Measurements from ENCODE around the gene HRH3.
A peak's percentile ranks its signal among the peaks of the same experiment; 100 is the strongest.

HRH3 gene

DNA sequence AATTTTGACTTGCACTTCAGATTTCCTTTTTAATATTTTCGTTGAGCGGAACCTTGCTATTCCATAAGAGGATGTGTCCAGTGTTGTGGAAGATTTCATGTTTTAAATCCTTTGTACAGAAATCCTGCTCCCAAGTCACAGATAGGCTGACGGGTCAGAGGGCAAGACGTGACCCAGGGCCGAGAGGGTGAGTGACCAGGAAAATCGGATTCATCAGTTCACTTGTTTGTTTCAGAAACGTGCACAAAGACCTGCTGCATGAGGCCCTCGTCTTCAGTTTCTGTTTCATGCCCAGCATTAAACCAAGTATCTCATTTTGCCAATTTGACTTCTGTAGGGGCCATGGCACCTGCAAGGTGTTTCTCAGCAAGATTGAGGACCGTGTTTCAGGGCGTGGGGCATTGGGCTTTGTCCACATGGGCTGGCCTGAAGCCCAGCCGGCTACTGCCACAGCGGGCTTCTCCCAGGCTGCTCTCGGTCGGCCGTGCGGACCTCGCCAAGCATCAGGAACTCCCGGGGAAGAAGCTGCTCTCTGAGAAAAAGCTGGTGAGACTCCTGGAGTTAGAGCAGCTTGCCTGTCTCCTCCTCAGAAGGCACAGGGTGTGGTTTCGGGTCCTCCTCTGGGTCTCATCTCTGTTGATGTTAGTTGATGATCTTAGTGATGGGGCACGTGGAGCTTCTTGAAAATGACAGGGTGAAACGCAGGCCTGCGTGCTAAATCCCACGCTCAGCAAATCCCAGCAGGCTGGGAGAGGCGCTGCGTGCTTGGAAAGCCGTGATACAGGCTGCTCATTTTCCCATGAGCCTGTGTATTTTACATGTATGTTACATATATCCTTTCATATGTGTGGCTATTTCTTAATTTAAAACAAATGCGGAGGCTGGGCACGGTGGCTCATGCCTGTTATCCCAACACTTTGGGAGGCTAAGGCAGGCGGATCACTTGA, 26.7 kb downstream of the HRH3 start:
- Histone ChIP-seq H3K27ac (ENCODE audit: insufficient read depth, low read length, poor library complexity, severe bottlenecking) (no peak overlapping the region), H3K36me3 (ENCODE audit: control insufficient read depth, insufficient read depth, low read length) (peaks cover 31% of the 10 kb centered on the region)
- DNase-seq: no peak

DNA sequence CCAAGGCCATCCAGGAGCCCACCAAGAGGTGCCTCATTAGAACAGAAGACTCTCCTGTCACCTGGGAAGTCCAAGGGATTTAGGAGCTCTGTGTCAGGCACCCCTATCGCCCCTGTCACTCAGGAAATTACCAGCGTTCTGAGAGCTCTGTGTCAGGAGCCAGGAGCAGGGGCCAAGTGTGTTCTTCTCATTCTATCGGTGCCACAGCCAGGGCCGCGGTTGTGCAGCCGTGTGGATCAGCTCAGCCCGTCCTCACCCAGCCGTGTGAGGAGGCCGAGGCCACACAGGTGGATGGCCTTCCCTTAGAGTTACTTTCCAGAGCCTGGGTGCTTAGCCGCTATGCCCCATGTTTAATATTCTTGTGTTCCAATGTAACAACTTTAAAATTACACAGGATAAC, 27.4 kb downstream of the HRH3 start:
- H3K36me3 ChIP-seq (ENCODE audit: control insufficient read depth, insufficient read depth, low read length): peaks cover 24% of the 10 kb centered on the region
- no peak for DNase-seq
- H3K9me3 ChIP-seq (ENCODE audit: control insufficient read depth, low read length): no peaks in the 10 kb centered on the region
- no peaks in the 10 kb centered on the region for H3K4me1 ChIP-seq (ENCODE audit: control insufficient read depth, insufficient read depth, low read length, poor library complexity, severe bottlenecking)
- no peak overlapping the region for H3K4me3 ChIP-seq (ENCODE audit: insufficient read depth, low read depth, low read length, poor library complexity, severe bottlenecking)
- H3K27ac ChIP-seq (ENCODE audit: insufficient read depth, low read length, poor library complexity, severe bottlenecking): no peak overlapping the region
- no peaks in the 10 kb centered on the region for H3K27me3 ChIP-seq (replicated peaks; ENCODE audit: control insufficient read depth, insufficient read depth, low read length, poor library complexity, severe bottlenecking)

More for the DNA sequence above, 26.7 kb downstream of the HRH3 start:
- Histone ChIP-seq H3K9me3 (ENCODE audit: control insufficient read depth, low read length) (no peaks in the 10 kb centered on the region), H3K27me3 (replicated peaks; ENCODE audit: control insufficient read depth, insufficient read depth, low read length, poor library complexity, severe bottlenecking) (no peaks in the 10 kb centered on the region), H3K4me1 (ENCODE audit: control insufficient read depth, insufficient read depth, low read length, poor library complexity, severe bottlenecking) (no peaks in the 10 kb centered on the region), H3K4me3 (ENCODE audit: insufficient read depth, low read depth, low read length, poor library complexity, severe bottlenecking) (no peak overlapping the region)

DNA sequence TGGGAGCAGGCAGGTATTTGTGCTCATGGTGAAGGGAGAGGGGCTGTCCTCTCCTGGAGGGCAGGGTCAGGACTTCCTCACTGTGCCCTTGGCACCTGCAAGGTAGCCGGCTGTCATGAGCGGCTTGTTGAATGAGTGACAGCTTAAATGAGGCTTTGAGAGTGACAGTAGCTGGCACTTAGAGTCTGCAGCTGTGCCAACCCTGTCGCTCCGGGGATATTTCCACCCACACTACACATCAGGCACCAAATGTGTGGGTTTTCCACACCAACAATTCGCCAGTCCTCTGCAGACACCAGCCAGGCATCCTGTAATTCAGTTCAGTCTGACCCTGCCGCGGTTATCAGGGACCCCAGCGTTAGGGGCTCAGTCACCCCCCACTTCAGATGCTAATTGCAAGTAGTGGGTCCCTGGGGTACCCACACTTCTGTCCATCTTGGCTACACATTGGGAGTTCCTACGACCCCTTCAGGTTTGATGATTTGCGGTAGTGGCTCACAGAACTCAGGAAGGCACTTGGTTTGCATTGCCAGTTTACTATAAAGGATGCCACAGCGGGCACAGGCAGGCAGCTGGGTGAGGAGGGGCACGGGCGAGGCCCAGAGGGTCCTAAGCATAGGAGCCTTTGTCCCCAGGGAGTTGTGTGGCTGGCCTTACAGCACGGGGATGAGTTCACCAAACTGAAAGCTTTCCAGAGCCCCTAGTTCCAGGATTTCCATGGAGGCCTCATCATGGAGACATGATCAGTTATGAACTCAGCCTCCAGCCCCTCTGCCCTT, 28.1 kb downstream of the HRH3 start:
- Histone ChIP-seq H3K27me3 (replicated peaks; ENCODE audit: control insufficient read depth, insufficient read depth, low read length, poor library complexity, severe bottlenecking) (no peaks in the 10 kb centered on the region), H3K4me3 (ENCODE audit: insufficient read depth, low read depth, low read length, poor library complexity, severe bottlenecking) (no peak overlapping the region), H3K36me3 (ENCODE audit: control insufficient read depth, insufficient read depth, low read length) (peaks cover 22% of the 10 kb centered on the region), H3K27ac (ENCODE audit: insufficient read depth, low read length, poor library complexity, severe bottlenecking) (no peak overlapping the region), H3K9me3 (ENCODE audit: control insufficient read depth, low read length) (no peaks in the 10 kb centered on the region), H3K4me1 (ENCODE audit: control insufficient read depth, insufficient read depth, low read length, poor library complexity, severe bottlenecking) (no peaks in the 10 kb centered on the region)
- DNase-seq: no peak

DNA sequence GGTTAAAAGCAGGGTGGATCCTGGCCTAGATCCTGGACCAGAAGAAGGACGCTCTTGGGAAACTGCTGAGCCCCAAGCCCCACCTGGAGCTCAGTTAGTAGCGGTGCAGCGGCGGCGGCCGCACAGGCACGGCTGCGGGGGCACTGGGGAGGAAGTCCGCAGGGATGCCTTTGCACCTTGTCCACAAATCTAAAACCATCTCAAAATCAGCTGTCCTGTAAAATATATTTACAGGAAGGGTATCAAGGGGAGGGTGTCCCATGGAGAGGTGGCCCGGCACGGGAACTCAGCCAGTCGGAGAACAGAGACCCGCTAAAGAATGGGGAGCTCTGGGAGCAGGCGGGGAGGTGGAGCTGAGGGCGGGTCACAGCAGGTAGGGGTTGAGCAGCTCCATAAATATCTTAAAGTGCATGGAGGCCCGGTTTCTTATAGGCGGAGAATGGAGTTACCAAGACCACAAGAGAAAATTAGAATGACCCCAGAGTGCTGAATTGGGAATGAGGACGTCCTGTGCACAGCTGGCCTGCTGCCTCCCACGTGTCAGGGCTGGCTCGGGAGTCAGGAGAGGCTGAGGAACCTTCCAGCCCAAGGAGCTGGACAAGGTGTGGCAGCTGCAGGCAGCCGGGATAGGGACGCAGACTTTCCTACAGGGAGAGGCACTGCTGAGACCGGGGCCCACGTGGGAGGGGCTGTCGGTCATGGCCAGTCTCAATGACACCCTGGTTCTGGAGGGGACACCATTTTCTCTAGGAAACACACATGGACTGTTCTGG, 29.3 kb downstream of the HRH3 start:
- H3K27me3 ChIP-seq (replicated peaks; ENCODE audit: control insufficient read depth, insufficient read depth, low read length, poor library complexity, severe bottlenecking): no peaks in the 10 kb centered on the region
- H3K4me1 ChIP-seq (ENCODE audit: control insufficient read depth, insufficient read depth, low read length, poor library complexity, severe bottlenecking): no peaks in the 10 kb centered on the region
- no peak overlapping the region for H3K27ac ChIP-seq (ENCODE audit: insufficient read depth, low read length, poor library complexity, severe bottlenecking)
- H3K4me3 ChIP-seq (ENCODE audit: insufficient read depth, low read depth, low read length, poor library complexity, severe bottlenecking): no peak overlapping the region
- H3K36me3 ChIP-seq (ENCODE audit: control insufficient read depth, insufficient read depth, low read length): peaks cover 17% of the 10 kb centered on the region
- DNase-seq: no peak
- no peaks in the 10 kb centered on the region for H3K9me3 ChIP-seq (ENCODE audit: control insufficient read depth, low read length)

DNA sequence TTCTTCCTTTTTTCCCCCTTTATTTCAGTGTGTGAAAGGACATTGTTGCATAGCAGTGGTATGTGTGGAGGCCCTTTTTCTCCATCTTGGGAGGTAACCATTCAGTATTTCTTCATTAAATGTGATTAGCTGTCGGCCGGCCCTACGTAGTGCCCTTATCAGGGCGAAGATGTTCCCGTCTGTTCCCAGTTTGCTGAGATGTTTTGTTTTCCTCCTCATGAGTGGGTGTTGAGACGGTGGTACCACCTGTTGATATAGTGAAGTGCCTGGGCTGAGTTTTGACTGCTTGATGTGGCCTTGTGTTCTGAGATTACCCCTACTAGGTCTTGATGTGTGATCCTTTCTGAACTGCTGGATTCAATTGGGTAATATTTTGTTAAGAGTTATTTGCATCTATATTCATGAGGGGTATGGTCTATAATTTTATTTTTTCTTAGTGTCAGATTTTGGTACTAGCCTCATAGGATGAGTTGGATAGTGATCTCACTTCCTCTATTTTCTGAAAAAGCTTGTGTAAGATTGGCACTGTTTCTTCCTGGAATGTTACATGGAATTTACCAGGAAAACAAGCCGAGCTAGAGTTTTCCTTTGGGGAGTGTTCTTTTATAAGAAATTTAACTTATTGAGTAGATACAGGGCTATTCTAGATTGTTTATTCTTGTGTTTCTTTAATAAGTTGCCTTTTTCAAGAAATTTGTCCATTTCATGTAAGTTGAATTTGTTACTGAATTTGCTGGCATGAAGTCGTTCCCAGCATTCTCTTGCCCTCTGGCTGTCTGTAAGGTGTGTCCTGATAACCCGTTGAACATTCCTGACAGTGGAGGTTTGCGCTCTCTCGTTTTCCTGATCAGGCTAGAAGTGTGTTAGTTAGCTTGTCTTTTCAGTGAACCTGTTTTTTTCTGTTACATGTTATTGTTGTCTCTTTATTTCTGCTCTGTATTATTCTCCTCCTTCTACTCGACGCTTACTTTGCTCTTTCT, 32.9 kb downstream of the HRH3 start:
- Histone ChIP-seq H3K36me3 (ENCODE audit: control insufficient read depth, insufficient read depth, low read length) (peaks cover 7% of the 10 kb centered on the region), H3K27ac (ENCODE audit: insufficient read depth, low read length, poor library complexity, severe bottlenecking) (no peak overlapping the region), H3K9me3 (ENCODE audit: control insufficient read depth, low read length) (no peaks in the 10 kb centered on the region), H3K4me1 (ENCODE audit: control insufficient read depth, insufficient read depth, low read length, poor library complexity, severe bottlenecking) (peaks cover 11% of the 10 kb centered on the region), H3K4me3 (ENCODE audit: insufficient read depth, low read depth, low read length, poor library complexity, severe bottlenecking) (no peak overlapping the region), H3K27me3 (replicated peaks; ENCODE audit: control insufficient read depth, insufficient read depth, low read length, poor library complexity, severe bottlenecking) (no peaks in the 10 kb centered on the region)
- DNase-seq: no peak

DNA sequence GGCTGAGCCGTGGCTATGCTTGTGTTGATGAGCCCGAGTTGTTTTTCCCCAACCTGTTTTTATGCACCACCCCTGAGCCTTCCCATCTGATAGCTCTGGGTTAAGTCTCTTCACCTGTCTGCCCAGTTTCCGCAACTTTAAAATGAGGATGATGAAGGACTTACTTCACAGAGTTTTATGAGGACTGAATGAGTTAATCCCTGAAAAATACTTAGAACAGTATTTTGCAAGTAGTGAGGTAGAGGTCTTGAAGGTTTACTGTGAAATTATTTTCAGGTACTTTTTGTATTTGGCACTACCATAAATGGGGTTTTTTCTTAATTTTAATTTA, 34.0 kb downstream of the HRH3 start:
- H3K9me3 ChIP-seq (ENCODE audit: control insufficient read depth, low read length): no peaks in the 10 kb centered on the region
- no peak overlapping the region for H3K4me3 ChIP-seq (ENCODE audit: insufficient read depth, low read depth, low read length, poor library complexity, severe bottlenecking)
- H3K27me3 ChIP-seq (replicated peaks; ENCODE audit: control insufficient read depth, insufficient read depth, low read length, poor library complexity, severe bottlenecking): no peaks in the 10 kb centered on the region
- no peak for DNase-seq
- peaks cover 7% of the 10 kb centered on the region for H3K36me3 ChIP-seq (ENCODE audit: control insufficient read depth, insufficient read depth, low read length)
- H3K27ac ChIP-seq (ENCODE audit: insufficient read depth, low read length, poor library complexity, severe bottlenecking): no peak overlapping the region
- H3K4me1 ChIP-seq (ENCODE audit: control insufficient read depth, insufficient read depth, low read length, poor library complexity, severe bottlenecking): peaks cover 11% of the 10 kb centered on the region

DNA sequence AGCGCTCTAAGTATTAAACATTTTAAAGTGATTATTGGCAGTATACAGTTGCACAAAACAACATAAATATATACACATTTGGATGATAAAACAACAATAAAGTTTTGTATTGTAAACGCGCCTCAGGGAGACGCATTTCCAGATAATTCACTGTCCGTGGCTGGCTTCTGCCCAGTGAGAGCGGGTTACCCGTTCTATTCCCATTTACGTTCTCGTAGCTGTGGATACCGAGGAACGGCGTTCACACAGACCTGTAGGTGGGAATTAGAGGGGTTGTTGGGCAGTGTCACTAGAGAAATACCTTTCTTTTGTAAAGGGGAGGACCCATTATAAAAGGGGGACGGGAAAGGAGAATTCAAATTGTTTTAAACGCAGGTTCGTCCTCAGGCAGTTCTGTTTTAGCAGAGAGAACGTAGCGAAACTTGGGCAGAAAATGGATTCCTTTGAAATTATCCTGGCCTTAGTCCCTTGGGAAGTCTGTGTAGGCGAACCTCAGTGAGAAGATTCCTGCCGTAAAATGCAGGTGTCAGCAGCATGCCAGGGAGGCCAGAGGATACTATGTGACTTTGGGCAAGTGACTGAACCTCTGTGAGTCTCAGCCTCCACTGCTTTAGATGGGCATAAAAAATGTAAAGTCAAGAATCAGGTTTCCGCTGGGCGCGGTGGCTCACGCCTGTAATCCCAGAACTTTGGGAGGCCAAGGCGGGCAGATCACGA, 36.5 kb downstream of the HRH3 start:
- H3K36me3 ChIP-seq (ENCODE audit: control insufficient read depth, insufficient read depth, low read length): no peaks in the 10 kb centered on the region
- H3K9me3 ChIP-seq (ENCODE audit: control insufficient read depth, low read length): no peaks in the 10 kb centered on the region
- DNase-seq: no peak
- no peaks in the 10 kb centered on the region for H3K27me3 ChIP-seq (replicated peaks; ENCODE audit: control insufficient read depth, insufficient read depth, low read length, poor library complexity, severe bottlenecking)
- peak overlapping the region; percentile 94 for H3K4me3 ChIP-seq (ENCODE audit: insufficient read depth, low read depth, low read length, poor library complexity, severe bottlenecking)
- H3K4me1 ChIP-seq (ENCODE audit: control insufficient read depth, insufficient read depth, low read length, poor library complexity, severe bottlenecking): peaks cover 11% of the 10 kb centered on the region
- peak overlapping the region; percentile 86 for H3K27ac ChIP-seq (ENCODE audit: insufficient read depth, low read length, poor library complexity, severe bottlenecking)

DNA sequence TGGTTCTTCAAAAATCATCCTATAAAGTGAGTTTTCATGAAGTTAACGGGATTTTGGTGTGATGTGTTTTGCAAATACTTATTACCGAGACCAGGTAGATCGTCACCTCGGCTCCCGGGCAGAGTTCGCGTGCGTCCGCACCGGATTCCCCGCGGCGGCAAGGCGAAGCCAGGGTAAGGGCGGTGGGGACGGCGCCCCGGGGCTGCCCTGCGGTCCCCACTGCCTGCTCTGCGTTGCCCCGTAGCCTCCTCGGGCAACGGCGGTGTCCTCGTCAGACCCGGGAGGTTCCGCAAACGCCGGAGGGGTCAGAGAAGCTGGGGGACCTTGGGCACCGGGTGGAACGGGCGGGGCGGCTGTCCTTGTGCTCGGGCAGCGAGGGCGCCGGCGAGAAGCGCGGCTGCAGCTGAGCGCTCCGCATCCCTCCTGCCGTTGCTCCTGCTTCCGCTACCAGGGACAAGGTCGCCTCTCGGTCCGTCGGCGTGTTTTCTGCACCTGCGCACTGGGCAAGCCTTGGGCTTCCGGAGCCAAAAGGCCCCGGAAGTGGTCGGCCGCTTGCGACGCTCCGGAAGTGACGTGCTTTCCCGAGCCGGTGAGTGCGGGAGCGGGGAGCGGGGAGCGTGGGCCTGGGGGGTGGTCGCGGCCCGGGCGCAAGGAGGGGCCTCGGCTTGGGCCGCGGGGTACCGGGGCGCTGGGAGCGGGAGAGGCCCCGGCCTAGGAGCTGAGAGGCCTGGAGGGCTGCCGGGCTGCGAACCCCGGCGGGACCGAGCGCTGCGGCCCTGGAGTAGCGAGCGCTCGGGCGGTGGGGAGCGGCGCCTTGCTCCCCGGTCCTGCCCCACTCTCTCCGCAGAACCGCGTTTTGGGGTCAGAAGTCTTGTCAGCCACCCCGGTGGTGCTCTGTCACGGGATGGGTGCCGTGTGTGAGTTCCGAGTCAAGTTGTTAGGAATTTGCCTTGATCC, 37.3 kb downstream of the HRH3 start, which contains the start of gene MTG2:
Gene MTG2 (plus strand): TSS at position 560 of the 957 bp plus-strand sequence. CDS start 10,393 bp downstream, outside the sequence.
- Histone ChIP-seq H3K9me3 (ENCODE audit: control insufficient read depth, low read length) (no peaks in the 10 kb centered on the region), H3K27me3 (replicated peaks; ENCODE audit: control insufficient read depth, insufficient read depth, low read length, poor library complexity, severe bottlenecking) (no peaks in the 10 kb centered on the region), H3K4me1 (ENCODE audit: control insufficient read depth, insufficient read depth, low read length, poor library complexity, severe bottlenecking) (peaks cover 11% of the 10 kb centered on the region), H3K4me3 (ENCODE audit: insufficient read depth, low read depth, low read length, poor library complexity, severe bottlenecking) (peak within 1 kb of the TSS; percentile 94), H3K27ac (ENCODE audit: insufficient read depth, low read length, poor library complexity, severe bottlenecking) (peak within 1 kb of the TSS; percentile 86), H3K36me3 (ENCODE audit: control insufficient read depth, insufficient read depth, low read length) (no peaks in the 10 kb centered on the region)
- DNase-seq: peak; percentile 88 to 94 (median 89)
